ENCODE data around the gene ZNF765.

- TF ChIP-seq SPI1 (IDR thresholded peaks at IDR 0.05; ENCODE audit: low read depth, low read length) (no peak), TAF1 (IDR thresholded peaks at IDR 0.05; ENCODE audit: low read depth, low read length) (no peak), POLR2A (IDR thresholded peaks at IDR 0.05; ENCODE audit: low read depth, low read length) (no peak), PAX5 (IDR thresholded peaks at IDR 0.05; ENCODE audit: insufficient read depth, low read length, severe bottlenecking) (no peak)
Measured at GRCh38 chr19:53466726-53467484, 72.0 kb downstream of the ZNF765 start.

Measured in GM12891 (cell line).